HG03108 (cell line): Measurements from ENCODE around the gene FAM174C.

Experiments used
- ATAC-seq: cut with Tn5 transposase; IDR thresholded peaks from one replicate; pipeline ENCODE4 v1.9.1; 2021; ENCODE audit warnings: moderate library complexity; ENCODE audit not compliant: unreplicated experiment

Gene FAM174C

GRCh38 chr19:1284979-1285736 is 9.8 kb downstream of the FAM174C start:
- ATAC-seq, result no peak

DNA sequence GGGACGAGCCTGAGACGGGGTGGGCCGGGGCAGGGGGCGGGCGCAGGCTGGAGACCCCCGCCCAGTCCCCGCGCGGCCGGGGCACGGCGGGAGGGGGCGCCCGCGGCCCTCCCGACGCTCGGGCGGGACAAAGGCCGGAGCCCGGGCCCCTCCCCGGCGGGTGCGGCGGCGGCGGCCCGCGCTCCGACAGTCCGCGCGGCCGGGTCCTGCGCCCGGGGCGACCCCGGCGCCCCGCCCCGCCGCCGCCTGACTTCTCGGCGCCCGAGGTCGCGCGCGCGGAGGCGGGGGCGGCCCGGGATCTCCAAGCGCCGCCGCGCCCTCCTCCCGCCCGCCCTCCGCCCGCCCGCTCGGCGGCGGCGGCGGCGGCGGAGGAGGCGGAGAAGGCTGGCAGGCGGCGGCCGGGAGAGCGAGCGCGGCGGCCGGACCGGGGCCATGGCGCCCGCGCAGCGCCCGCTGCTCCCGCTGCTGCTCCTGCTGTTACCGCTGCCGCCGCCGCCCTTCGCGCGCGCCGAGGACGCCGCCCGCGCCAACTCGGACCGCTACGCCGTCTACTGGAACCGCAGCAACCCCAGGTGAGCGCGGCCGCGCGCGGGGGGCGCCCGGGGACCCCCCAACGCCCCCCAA is 10.5 kb downstream of the FAM174C start, which contains the start of gene EFNA2:
Gene EFNA2, plus strand, starts transcription at position 137 of the 624 bp plus-strand sequence. Its CDS starts 296 bp downstream, at position 433.
- no peak for ATAC-seq

GRCh38 chr19:1286487-1287353 is 11.4 kb downstream of the FAM174C start:
- no peak for ATAC-seq

DNA sequence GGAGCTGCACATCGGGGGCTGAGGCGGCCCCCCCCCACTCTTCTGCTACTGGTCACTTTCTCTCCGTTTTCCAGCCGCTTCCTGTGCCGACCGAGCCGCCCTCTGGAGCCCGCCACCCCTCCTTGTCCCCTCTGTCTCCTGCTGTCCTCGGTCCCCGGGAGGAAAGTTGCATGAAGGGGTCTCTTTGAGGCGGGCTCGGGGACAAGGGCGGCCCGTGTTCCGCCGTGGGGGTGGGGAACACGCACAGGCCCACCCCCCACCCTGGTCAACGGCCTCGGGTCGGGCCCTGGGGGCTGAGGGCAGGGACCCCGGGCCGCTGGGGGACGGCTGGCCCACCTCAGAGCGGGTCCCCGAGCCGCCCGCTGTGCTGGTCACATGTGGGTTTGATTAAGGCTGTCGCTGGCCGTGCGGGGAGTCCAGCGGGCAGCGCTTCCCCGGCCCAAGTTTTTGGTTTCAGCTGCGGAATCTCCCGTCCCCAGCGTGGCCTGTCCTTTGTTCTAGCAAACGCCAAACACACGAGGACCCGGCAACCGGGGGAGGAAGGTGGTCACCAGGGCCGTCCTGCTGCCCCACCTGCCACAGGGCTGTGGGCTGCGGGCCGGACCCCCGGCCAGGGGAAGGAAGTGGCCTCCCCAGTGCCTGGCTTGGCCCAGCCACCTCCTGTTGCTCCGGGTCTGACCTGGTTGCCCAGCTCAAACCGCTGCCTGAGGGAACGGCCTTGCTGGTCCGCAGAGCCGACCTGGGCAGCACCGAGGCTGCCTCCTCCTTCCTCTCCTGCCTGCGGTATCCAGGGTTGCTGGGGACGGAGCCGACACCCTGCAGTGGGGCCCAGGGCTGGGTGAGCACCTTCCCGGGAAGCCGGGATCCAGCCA is 12.3 kb downstream of the FAM174C start:
- ATAC-seq, result no peak

DNA sequence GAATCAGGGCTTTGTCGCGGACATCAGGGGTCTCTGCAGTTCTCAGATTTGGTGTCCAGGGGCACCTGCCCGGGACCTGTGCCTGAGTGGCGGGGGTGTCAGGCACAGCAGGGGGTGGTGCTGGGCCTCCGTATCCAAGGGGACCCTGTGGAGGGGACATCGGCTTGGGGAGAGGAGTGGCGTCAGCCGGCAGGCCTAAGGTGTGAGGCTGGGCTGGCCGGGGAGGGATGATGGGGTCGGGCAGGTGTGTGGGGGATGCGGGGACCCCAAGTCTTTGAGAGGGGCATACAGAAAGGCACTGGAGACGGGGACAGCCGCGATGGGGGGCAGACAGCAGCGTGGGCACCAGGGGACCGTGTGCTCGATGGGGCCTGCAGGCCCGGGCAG is 12.9 kb downstream of the FAM174C start:
- ATAC-seq, result no peak

GRCh38 chr19:1288833-1289685 is 13.7 kb downstream of the FAM174C start:
- ATAC-seq, result no peak

DNA sequence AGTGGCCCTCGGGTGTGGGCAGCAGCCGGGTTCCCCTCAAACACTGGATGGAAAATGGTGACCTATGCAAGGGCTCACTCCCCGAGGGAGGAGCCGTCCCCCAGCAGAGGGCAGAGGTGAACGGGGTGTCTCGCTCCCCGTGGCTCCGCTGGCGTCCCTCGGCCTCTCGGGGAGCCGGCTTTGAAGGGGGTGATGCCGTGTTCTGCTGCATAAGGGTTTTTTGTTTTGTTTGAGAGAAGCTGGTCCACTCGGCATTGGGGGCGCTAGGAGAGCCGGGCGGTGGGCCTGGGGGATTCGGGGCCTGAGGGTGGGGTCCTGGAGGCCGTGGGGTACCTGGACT is 14.3 kb downstream of the FAM174C start:
- no peak for ATAC-seq

DNA sequence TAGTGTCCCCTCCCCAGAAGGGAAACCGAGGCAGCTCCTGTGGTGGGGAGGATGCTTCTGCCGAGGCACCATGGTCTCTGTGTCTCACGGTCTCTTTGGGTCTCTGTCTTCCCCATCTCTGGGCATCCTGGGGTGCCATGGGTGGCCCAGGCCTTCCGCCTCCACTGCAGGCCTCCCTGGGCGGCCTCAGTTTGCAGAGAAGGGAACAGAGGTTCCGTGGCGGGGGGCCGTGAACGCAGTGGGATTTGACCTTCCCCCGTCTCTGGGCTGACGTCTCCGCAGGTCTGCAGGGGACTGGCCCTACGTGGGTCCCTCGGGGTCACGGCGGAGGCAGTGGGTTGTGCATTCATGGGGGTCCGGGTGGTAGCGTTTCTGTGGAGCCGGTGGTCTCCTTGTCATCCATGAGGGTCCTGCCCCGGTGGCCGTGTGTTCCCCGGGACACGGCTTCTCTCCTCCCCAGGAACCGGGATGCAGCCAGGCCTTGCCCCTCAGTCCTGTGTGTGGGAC is 14.9 kb downstream of the FAM174C start:
- no peak for ATAC-seq

- ATAC-seq, result no peak
These were observed 15.6 kb downstream of the FAM174C start for GRCh38 chr19:1290703-1291651.

- ATAC-seq, result no peak
These were observed 16.6 kb downstream of the FAM174C start for GRCh38 chr19:1291761-1292418.

DNA sequence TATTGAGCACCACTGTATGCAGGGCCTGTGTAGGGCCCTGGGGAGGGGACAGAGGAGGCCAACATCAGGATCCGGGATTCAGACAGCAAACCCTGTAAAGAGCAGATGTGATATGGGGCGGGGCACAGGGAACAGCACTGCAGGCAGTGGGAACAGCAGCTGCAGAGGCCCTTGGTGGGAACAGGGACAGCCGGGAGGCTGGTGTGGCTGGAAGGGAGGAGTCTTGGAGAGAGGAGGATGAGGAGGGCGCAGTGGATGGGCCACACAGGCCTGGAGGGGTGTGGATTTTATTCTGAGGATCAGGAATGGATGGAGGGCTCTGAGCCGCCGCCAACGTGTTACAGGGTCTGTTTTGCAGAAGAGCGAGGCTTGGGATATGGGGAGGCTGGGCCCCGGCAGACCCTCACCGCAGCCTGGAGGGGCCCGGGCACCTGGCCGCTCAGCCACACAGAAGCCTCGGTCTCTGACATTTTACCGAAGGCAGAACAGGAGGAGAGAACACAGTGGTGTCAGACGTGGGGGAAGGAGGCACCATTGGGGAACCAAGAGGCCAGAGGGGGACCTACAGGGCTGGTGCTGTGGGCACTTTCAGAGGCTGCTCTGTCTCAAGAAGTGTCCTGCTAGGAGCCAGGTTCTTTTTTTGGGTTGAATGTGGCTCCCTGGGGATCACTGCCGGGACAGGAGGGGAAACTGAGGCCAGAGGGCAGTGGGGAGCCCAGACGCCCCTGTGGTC is 17.3 kb downstream of the FAM174C start:
- ATAC-seq, result no peak

GRCh38 chr19:1293782-1294604 is 18.7 kb downstream of the FAM174C start:
- no peak for ATAC-seq

DNA sequence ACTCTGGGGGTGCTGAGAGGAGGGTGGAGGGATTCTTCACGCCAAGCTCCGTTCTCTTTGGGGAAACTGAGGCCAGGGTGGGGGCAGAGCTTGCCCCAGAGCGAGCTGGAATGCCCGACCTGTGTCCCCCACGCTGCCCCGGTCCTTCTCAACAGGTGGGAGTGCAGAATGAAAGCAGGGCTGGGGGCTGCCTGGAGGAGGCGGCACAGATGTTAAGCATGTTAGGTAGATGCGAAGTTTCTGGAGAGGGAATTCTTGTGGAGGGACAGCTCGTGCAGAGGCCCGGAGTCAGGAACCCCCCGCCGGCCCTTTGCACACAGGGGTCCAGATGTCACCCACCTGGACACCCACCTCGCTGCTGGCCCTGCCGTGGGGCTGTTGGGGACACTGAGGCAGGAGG is 19.4 kb downstream of the FAM174C start:
- no peak for ATAC-seq

- ATAC-seq, result no peak
These were observed 20.1 kb downstream of the FAM174C start for GRCh38 chr19:1295169-1296012.

DNA sequence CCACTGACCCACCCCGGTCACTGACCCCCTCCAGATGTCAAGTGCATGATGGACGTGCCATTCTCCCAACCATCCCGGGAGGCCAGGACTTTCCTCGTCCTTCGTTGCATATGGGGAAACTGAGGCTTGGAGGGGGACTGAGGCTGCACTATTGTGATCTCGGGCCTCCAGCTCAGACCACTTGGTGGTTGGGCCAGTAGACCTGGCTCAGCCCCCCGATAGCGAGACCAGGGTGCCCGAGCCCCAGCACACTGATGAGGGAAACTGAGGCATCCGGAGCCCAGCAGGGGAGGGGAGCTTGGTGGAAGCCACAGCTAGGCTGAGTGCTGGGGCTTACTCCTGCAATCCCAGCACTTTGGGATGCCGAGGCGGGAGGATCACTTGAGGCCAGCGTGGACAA is 20.7 kb downstream of the FAM174C start:
- ATAC-seq, result no peak
